GM12878 (cell line): Measurements from ENCODE around the gene GJA5. TPM values are rescaled to one million over a fixed set of nuclear protein-coding genes. Genes with fewer than 3 reads are reported as not detected.

Experiments
- polyA plus RNA-seq, 11 experiments: library from polyadenylated mRNA; depleted of rRNA in 4 of 11; unstranded in 6 of 11; stranded (reverse) in 5 of 11; fragments of >200 nt; fragmentation: Nextera tagmentation in 4 of 11; fragmentation: Illumina TruSeq in 1 of 11; extraction: Ambion mirVana in 4 of 11; extraction: Trizol in 1 of 11; gene quantifications; 1 replicate in 1 of 11; 2 replicates in 10 of 11; pipeline versions ENCODE4 v1.2.1 to v1.2.3, GENCODE V29; 2011 to 2016; ENCODE audit warnings: inconsistent platforms in 2 of 11, missing spikeins in 2 of 11, low read depth in 1 of 11
- total RNA-seq, 4 experiments: library from RNA; depleted of rRNA in 3 of 4; stranded (reverse); fragments of >200 nt in 3 of 4; fragmentation: Illumina TruSeq in 1 of 4; extraction: Trizol in 1 of 4; gene quantifications; 2 replicates each; pipeline versions ENCODE4 v1.2.1 to v1.2.3, GENCODE V29; 2013 to 2021

GJA5 gene
- total and polyA plus RNA-seq, 10 of the 15 experiments (the other 5 are each of a cell fraction or from before 2014, with no cell fraction given) = not detected

Other genes with a start within 250 kb of the GJA5 start
- gene BCL9, start 219.1 kb downstream of the GJA5 start, total RNA-seq (2014; rRNA removed) = 4.3 and 6.8 TPM in 2 replicates
- gene BCL9, start 219.1 kb downstream of the GJA5 start, total RNA-seq (2014; rRNA removed; fragmentation: Illumina TruSeq; extraction: Trizol) = 4.1 and 4.9 TPM in 2 replicates
- gene BCL9, start 219.1 kb downstream of the GJA5 start, total RNA-seq (2021) = 18.0 and 18.4 TPM in 2 replicates
- gene BCL9, start 219.1 kb downstream of the GJA5 start, polyA plus RNA-seq (2011; rRNA removed) = 2.1 and 3.2 TPM in 2 replicates
- gene BCL9, start 219.1 kb downstream of the GJA5 start, polyA plus RNA-seq (2014; fragmentation: Illumina TruSeq; extraction: Trizol) = 10.4 and 13.7 TPM in 2 replicates
- gene BCL9, start 219.1 kb downstream of the GJA5 start, polyA plus RNA-seq (2014; fragmentation: Nextera tagmentation; extraction: Ambion mirVana) = 1 to 10 TPM in 1 of 2 experiments, under 1 TPM in 1; 0.51 to 1.0 TPM
- gene BCL9, start 219.1 kb downstream of the GJA5 start, polyA plus RNA-seq (2014; rRNA removed) = 6.9 and 7.6 TPM in 2 replicates
- 1 to 10 TPM; 3.5 to 6.9 TPM for gene BCL9, start 219.1 kb downstream of the GJA5 start, polyA plus RNA-seq (2016; fragmentation: Nextera tagmentation; extraction: Ambion mirVana)
- gene ACP6, start 90.1 kb downstream of the GJA5 start, total RNA-seq (2014; rRNA removed) = 5.8 and 8.0 TPM in 2 replicates
- 6.9 and 7.0 TPM in 2 replicates for gene ACP6, start 90.1 kb downstream of the GJA5 start, total RNA-seq (2014; rRNA removed; fragmentation: Illumina TruSeq; extraction: Trizol)
- gene ACP6, start 90.1 kb downstream of the GJA5 start, total RNA-seq (2021) = 15.5 and 17.8 TPM in 2 replicates
- 6.9 and 7.2 TPM in 2 replicates for gene ACP6, start 90.1 kb downstream of the GJA5 start, polyA plus RNA-seq (2011; rRNA removed)
- 7.1 and 11.9 TPM in 2 replicates for gene ACP6, start 90.1 kb downstream of the GJA5 start, polyA plus RNA-seq (2014; fragmentation: Illumina TruSeq; extraction: Trizol)
- gene ACP6, start 90.1 kb downstream of the GJA5 start, polyA plus RNA-seq (2014; fragmentation: Nextera tagmentation; extraction: Ambion mirVana) = 1 to 10 TPM; 3.1 to 7.5 TPM
- 11.3 and 13.6 TPM in 2 replicates for gene ACP6, start 90.1 kb downstream of the GJA5 start, polyA plus RNA-seq (2014; rRNA removed)
- gene ACP6, start 90.1 kb downstream of the GJA5 start, polyA plus RNA-seq (2016; fragmentation: Nextera tagmentation; extraction: Ambion mirVana) = 10 to 100 TPM; 17.6 to 19.7 TPM
- not detected in 2 replicates for gene GJA8, start 142.2 kb upstream of the GJA5 start, total RNA-seq (2014; rRNA removed)
- not detected in 2 replicates for gene GJA8, start 142.2 kb upstream of the GJA5 start, total RNA-seq (2014; rRNA removed; fragmentation: Illumina TruSeq; extraction: Trizol)
- not detected in 2 replicates for gene GJA8, start 142.2 kb upstream of the GJA5 start, total RNA-seq (2021)
- gene GJA8, start 142.2 kb upstream of the GJA5 start, polyA plus RNA-seq (2011; rRNA removed) = not detected in 2 replicates
- gene GJA8, start 142.2 kb upstream of the GJA5 start, polyA plus RNA-seq (2014; fragmentation: Illumina TruSeq; extraction: Trizol) = not detected in 2 replicates
- gene GJA8, start 142.2 kb upstream of the GJA5 start, polyA plus RNA-seq (2014; fragmentation: Nextera tagmentation; extraction: Ambion mirVana) = not detected
- gene GJA8, start 142.2 kb upstream of the GJA5 start, polyA plus RNA-seq (2014; rRNA removed) = not detected in 2 replicates
- not detected for gene GJA8, start 142.2 kb upstream of the GJA5 start, polyA plus RNA-seq (2016; fragmentation: Nextera tagmentation; extraction: Ambion mirVana)
- 15.2 and 21.2 TPM in 2 replicates for gene GPR89B, start 167.8 kb upstream of the GJA5 start, total RNA-seq (2014; rRNA removed)
- 17.5 and 19.4 TPM in 2 replicates for gene GPR89B, start 167.8 kb upstream of the GJA5 start, total RNA-seq (2014; rRNA removed; fragmentation: Illumina TruSeq; extraction: Trizol)
- 14.2 and 16.4 TPM in 2 replicates for gene GPR89B, start 167.8 kb upstream of the GJA5 start, total RNA-seq (2021)
- gene GPR89B, start 167.8 kb upstream of the GJA5 start, polyA plus RNA-seq (2011; rRNA removed) = 28.9 and 37.0 TPM in 2 replicates
- 20.1 and 23.9 TPM in 2 replicates for gene GPR89B, start 167.8 kb upstream of the GJA5 start, polyA plus RNA-seq (2014; fragmentation: Illumina TruSeq; extraction: Trizol)
- 1 to 10 TPM; 7.5 to 9.0 TPM for gene GPR89B, start 167.8 kb upstream of the GJA5 start, polyA plus RNA-seq (2014; fragmentation: Nextera tagmentation; extraction: Ambion mirVana)
- gene GPR89B, start 167.8 kb upstream of the GJA5 start, polyA plus RNA-seq (2014; rRNA removed) = 11.7 and 15.4 TPM in 2 replicates
- gene GPR89B, start 167.8 kb upstream of the GJA5 start, polyA plus RNA-seq (2016; fragmentation: Nextera tagmentation; extraction: Ambion mirVana) = 10 to 100 TPM; 16.8 to 19.8 TPM